Progenitor cell of endocrine pancreas (in vitro differentiated cells): ENCODE measurements around the gene IL10RA. TPM values are rescaled to one million over a fixed set of nuclear protein-coding genes. Genes with fewer than 3 reads are reported as not detected.
A peak's percentile ranks its signal among the peaks of the same experiment; 100 is the strongest.
"Not testable (repeated sequence)": the region's sequence is repeated elsewhere in the genome, so short reads cannot be mapped to it uniquely, and the experiment has no call there.

Experiments used
- DNase-seq: peaks from one replicate; pipeline ENCODE4 v3.0.0; 2021; ENCODE audit warnings: low spot score; ENCODE audit not compliant: unreplicated experiment
- H3K27ac Mint-ChIP-seq: 2 replicates; pipeline ENCODE4 v1.8.0; 2021; ENCODE audit warnings: mild to moderate bottlenecking, moderate library complexity, mixed read lengths
- H3K27me3 Mint-ChIP-seq: 2 replicates; pipeline ENCODE4 v1.8.0; 2021; ENCODE audit warnings: mixed read lengths
- H3K36me3 Mint-ChIP-seq: 2 replicates; pipeline ENCODE4 v1.8.0; 2022; ENCODE audit warnings: mixed read lengths; ENCODE audit not compliant: insufficient read depth
- H3K4me1 Mint-ChIP-seq: 2 replicates; pipeline ENCODE4 v1.8.0; 2021; ENCODE audit warnings: low read depth, mixed read lengths
- H3K4me3 Mint-ChIP-seq: 2 replicates; pipeline ENCODE4 v1.8.0; 2021; ENCODE audit warnings: low read depth, mild to moderate bottlenecking, moderate library complexity, mixed read lengths
- H3K9me3 Mint-ChIP-seq: 2 replicates; pipeline ENCODE4 v1.8.0; 2021; ENCODE audit warnings: low read depth, mixed read lengths
- CTCF ChIP-seq: fragments of 200-600 bp; sonication (generic); IDR thresholded peaks from one replicate; pipeline ENCODE4 v1.5.0; 2021; ENCODE audit warnings: antibody characterized with exemption, mild to moderate bottlenecking; ENCODE audit not compliant: unreplicated experiment
- total RNA-seq: library from RNA; stranded (reverse); gene quantifications from 2 replicates; pipeline ENCODE4 v1.2.1, GENCODE V29; 2021

Gene IL10RA
- total RNA-seq, 1 donor from 2014 or later, result 0.72 TPM

- no peak for DNase-seq
- Mint-ChIP-seq H3K4me3 (no peak overlapping the region), H3K36me3 (no peaks in the 10 kb centered on the region), H3K9me3 (peaks cover 6% of the 10 kb centered on the region), H3K4me1 (no peaks in the 10 kb centered on the region), H3K27me3 (peaks cover 7% of the 10 kb centered on the region), H3K27ac (no peak overlapping the region)
- TF ChIP-seq CTCF, result no peak
These were observed 41.6 kb upstream of the IL10RA start for GRCh38 chr11:117944554-117944953.

GRCh38 chr11:117945047-117945810 lies 41.0 kb upstream of the IL10RA start:
- H3K4me3 Mint-ChIP-seq, result no peak overlapping the region
- H3K36me3 Mint-ChIP-seq, result no peaks in the 10 kb centered on the region
- H3K27ac Mint-ChIP-seq, result no peak overlapping the region
- H3K9me3 Mint-ChIP-seq, result peaks cover 6% of the 10 kb centered on the region
- peaks cover 4% of the 10 kb centered on the region for H3K27me3 Mint-ChIP-seq
- no peaks in the 10 kb centered on the region for H3K4me1 Mint-ChIP-seq
- TF ChIP-seq CTCF, result peak; percentile 46
- no peak for DNase-seq

GRCh38 chr11:117946156-117946841 lies 39.9 kb upstream of the IL10RA start:
- Mint-ChIP-seq H3K27ac (peak overlapping the region; percentile 14), H3K9me3 (peaks cover 6% of the 10 kb centered on the region), H3K4me3 (no peak overlapping the region), H3K36me3 (no peaks in the 10 kb centered on the region), H3K4me1 (peaks cover 4% of the 10 kb centered on the region), H3K27me3 (peaks cover 9% of the 10 kb centered on the region)
- TF ChIP-seq CTCF, result no peak
- DNase-seq, result no peak

- peaks cover 12% of the 10 kb centered on the region for H3K27me3 Mint-ChIP-seq
- peak overlapping the region; percentile 58 for H3K27ac Mint-ChIP-seq
- peak; percentile 92 for DNase-seq
- peaks cover 6% of the 10 kb centered on the region for H3K9me3 Mint-ChIP-seq
- peaks cover 4% of the 10 kb centered on the region for H3K4me1 Mint-ChIP-seq
- no peaks in the 10 kb centered on the region for H3K36me3 Mint-ChIP-seq
- TF ChIP-seq CTCF, result peak; percentile 91
- no peak overlapping the region for H3K4me3 Mint-ChIP-seq
These were observed 39.2 kb upstream of the IL10RA start for GRCh38 chr11:117946842-117947526.

GRCh38 chr11:117947751-117948150 lies 38.4 kb upstream of the IL10RA start:
- not testable (repeated sequence) for H3K4me1 Mint-ChIP-seq, H3K36me3 Mint-ChIP-seq, H3K4me3 Mint-ChIP-seq, H3K27ac Mint-ChIP-seq, H3K9me3 Mint-ChIP-seq, DNase-seq
- peaks cover 12% of the 10 kb centered on the region for H3K27me3 Mint-ChIP-seq

GRCh38 chr11:117948466-117948865 lies 37.7 kb upstream of the IL10RA start:
- not testable (repeated sequence) for H3K9me3 Mint-ChIP-seq, H3K4me3 Mint-ChIP-seq, H3K27ac Mint-ChIP-seq, H3K4me1 Mint-ChIP-seq, DNase-seq, H3K36me3 Mint-ChIP-seq
- H3K27me3 Mint-ChIP-seq, result peaks cover 12% of the 10 kb centered on the region
